Vagina (tissue), 2 donors: ENCODE measurements around the gene MRPS33. TPM values are rescaled to one million over a fixed set of nuclear protein-coding genes. Genes with fewer than 3 reads are reported as not detected.
"Not testable (repeated sequence)": the region's sequence is repeated elsewhere in the genome, so short reads cannot be mapped to it uniquely, and the experiment has no call there.

Source experiments
- DNase-seq, 2 donors: peaks; one replicate each; pipeline ENCODE4 v3.0.0-alpha.2; 2017; ENCODE audit errors: extremely low spot score in 2 of 2
- H3K27ac ChIP-seq: fragments of 200-600 bp; sonication (generic); one replicate; pipeline ENCODE4 v1.5.1; 2019
- H3K27me3 ChIP-seq: fragments of 200-600 bp; sonication (generic); one replicate; pipeline ENCODE4 v1.5.1; 2019
- H3K36me3 ChIP-seq, 2 donors: fragments of 200-600 bp; sonication (generic); one replicate each; pipeline ENCODE4 v1.5.1; 2017 to 2019
- H3K4me1 ChIP-seq: fragments of 200-600 bp; sonication (generic); one replicate; pipeline ENCODE4 v1.5.1; 2019
- H3K4me3 ChIP-seq, 2 donors: fragments of 200-600 bp; sonication (generic); 1 replicate in 1 of 2; 2 replicates in 1 of 2; pipeline ENCODE4 v1.5.1; 2016 to 2019
- H3K9me3 ChIP-seq: fragments of 200-600 bp; sonication (generic); one replicate; pipeline ENCODE4 v1.5.1; 2019
- CTCF ChIP-seq, 3 experiments: fragments of 450-650 bp in 2 of 3; fragments of 200-600 bp in 1 of 3; sonication (generic) in 1 of 3; IDR thresholded peaks; one replicate each; pipeline ENCODE4 v1.5.1; 2017 to 2019; ENCODE audit warnings: antibody characterized with exemption in 3 of 3, mild to moderate bottlenecking in 2 of 3, moderate library complexity in 2 of 3
- POLR2A ChIP-seq, 2 donors: fragments of 450-650 bp; IDR thresholded peaks; one replicate each; pipeline ENCODE4 v1.6.1; 2017; ENCODE audit warnings: antibody characterized with exemption in 2 of 2, mild to moderate bottlenecking in 2 of 2, moderate library complexity in 2 of 2
- POLR2AphosphoS5 ChIP-seq, 2 donors: sonication (generic); formaldehyde crosslinking; IDR thresholded peaks; one replicate each; pipeline ENCODE4 v1.9.0; 2017; ENCODE audit warnings: antibody characterized with exemption in 2 of 2, mild to moderate bottlenecking in 2 of 2, low read depth in 1 of 2; ENCODE audit not compliant: insufficient read depth in 1 of 2
- intact Hi-C: fragments of 100-400 bp; cut with DNase I; formaldehyde crosslinking; loops from one replicate; pipeline ENCODE4 v1.15.1; 2023
- total RNA-seq: library from RNA; depleted of rRNA; stranded (reverse); fragments of >200 nt; gene quantifications from one replicate; pipeline ENCODE4 v1.2.3, GENCODE V29; 2016

The MRPS33 gene
- total RNA-seq, 1 donor from 2014 or later: 5.9 TPM

DNA sequence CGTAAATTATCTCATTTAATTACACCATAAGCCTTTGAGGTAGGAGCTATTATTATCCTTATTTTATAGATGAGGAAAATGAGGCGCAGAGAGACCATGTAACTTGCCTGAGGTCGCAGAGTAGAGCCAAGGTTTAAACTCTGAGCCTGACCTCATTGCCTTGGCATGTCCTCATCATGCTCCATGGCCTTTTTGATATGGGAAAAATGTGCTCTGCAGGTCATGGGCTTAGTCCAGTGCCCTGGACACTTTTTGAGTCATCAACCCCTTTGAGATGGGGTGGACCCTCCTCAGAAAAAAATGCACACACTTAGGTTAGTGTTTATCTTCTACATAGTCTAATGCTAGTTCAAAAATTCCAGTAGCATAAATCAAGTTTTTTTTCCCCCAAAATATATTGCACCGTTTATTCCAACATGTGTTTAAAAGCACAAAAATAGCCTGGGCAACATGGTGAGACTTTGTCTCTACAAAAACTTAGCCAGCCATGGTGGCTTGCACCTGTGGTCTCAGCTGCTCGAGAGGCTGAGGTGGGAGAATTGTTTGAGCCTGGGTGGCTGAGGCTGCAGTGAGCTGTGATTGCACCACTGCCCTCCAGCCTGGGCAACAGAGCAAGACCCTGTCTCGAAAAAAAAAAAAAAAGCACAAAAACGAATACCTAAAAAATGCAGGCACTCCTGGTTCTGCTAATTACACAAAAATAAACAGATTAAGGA is 30.5 kb upstream of the MRPS33 start:
- no peaks in the 10 kb centered on the region for H3K36me3 ChIP-seq
- intact Hi-C loops: no loop called here
- H3K27ac ChIP-seq: no peak overlapping the region
- no peaks in the 10 kb centered on the region for H3K27me3 ChIP-seq
- no peak overlapping the region for H3K4me3 ChIP-seq
- no peak for TF ChIP-seq POLR2A (IDR thresholded peaks at IDR 0.05)
- TF ChIP-seq CTCF (IDR thresholded peaks at IDR 0.05): no peak
- TF ChIP-seq POLR2AphosphoS5 (IDR thresholded peaks at IDR 0.05; ENCODE audit: insufficient read depth in 1 of 2, low read depth in 1 of 2): no peak
- H3K9me3 ChIP-seq: no peaks in the 10 kb centered on the region
- no peaks in the 10 kb centered on the region for H3K4me1 ChIP-seq
- no peak for DNase-seq

GRCh38 chr7:141043616-141044015 is 28.9 kb upstream of the MRPS33 start:
- no peaks in the 10 kb centered on the region for H3K36me3 ChIP-seq
- no peak for TF ChIP-seq POLR2AphosphoS5 (IDR thresholded peaks at IDR 0.05; ENCODE audit: insufficient read depth in 1 of 2, low read depth in 1 of 2)
- TF ChIP-seq POLR2A (IDR thresholded peaks at IDR 0.05): no peak
- TF ChIP-seq CTCF (IDR thresholded peaks at IDR 0.05): no peak
- intact Hi-C loops: no loop called here
- H3K27ac ChIP-seq: no peak overlapping the region
- H3K27me3 ChIP-seq: no peaks in the 10 kb centered on the region
- no peak for DNase-seq
- H3K9me3 ChIP-seq: no peaks in the 10 kb centered on the region
- no peaks in the 10 kb centered on the region for H3K4me1 ChIP-seq
- no peak overlapping the region for H3K4me3 ChIP-seq

- H3K4me1 ChIP-seq: no peaks in the 10 kb centered on the region
- no peak for TF ChIP-seq POLR2A (IDR thresholded peaks at IDR 0.05)
- TF ChIP-seq CTCF (IDR thresholded peaks at IDR 0.05): no peak
- TF ChIP-seq POLR2AphosphoS5 (IDR thresholded peaks at IDR 0.05; ENCODE audit: insufficient read depth in 1 of 2, low read depth in 1 of 2): no peak
- H3K27ac ChIP-seq: no peak overlapping the region
- no peaks in the 10 kb centered on the region for H3K9me3 ChIP-seq
- intact Hi-C loops: no loop called here
- DNase-seq: no peak
- no peaks in the 10 kb centered on the region for H3K36me3 ChIP-seq
- H3K4me3 ChIP-seq: no peak overlapping the region
- no peaks in the 10 kb centered on the region for H3K27me3 ChIP-seq
Measured at GRCh38 chr7:141042222-141043193, 27.8 kb upstream of the MRPS33 start.

DNA sequence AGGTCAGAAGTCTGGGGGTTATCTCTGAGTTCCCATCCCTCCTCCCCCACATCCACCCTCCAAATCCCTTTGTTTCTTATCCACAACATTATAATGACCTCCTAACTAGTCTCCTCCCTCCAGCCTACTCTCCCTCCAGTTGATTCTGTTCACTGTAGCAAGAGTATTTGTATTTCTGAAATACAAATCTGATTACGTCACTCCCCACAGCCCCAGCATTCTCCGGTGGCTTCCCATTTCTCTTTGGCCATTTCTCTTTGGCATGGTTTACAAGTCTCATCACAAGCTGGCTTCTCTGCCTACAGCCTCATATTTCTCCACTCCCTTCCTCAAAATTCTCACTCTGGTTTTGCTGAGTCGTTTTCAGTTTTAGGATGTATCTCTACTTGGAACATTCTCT is 24.6 kb upstream of the MRPS33 start:
- no peaks in the 10 kb centered on the region for H3K9me3 ChIP-seq
- no peak overlapping the region for H3K4me3 ChIP-seq
- H3K36me3 ChIP-seq: no peaks in the 10 kb centered on the region
- no peak for DNase-seq
- intact Hi-C loops: no loop called here
- no peak overlapping the region for H3K27ac ChIP-seq
- no peaks in the 10 kb centered on the region for H3K27me3 ChIP-seq
- H3K4me1 ChIP-seq: no peaks in the 10 kb centered on the region
- TF ChIP-seq CTCF (IDR thresholded peaks at IDR 0.05): no peak
- no peak for TF ChIP-seq POLR2AphosphoS5 (IDR thresholded peaks at IDR 0.05; ENCODE audit: insufficient read depth in 1 of 2, low read depth in 1 of 2)
- no peak for TF ChIP-seq POLR2A (IDR thresholded peaks at IDR 0.05)

- H3K27me3 ChIP-seq, DNase-seq, H3K4me1 ChIP-seq, H3K36me3 ChIP-seq, H3K4me3 ChIP-seq, intact Hi-C loops, H3K9me3 ChIP-seq, H3K27ac ChIP-seq: not testable (repeated sequence)
Measured at GRCh38 chr7:141038100-141038499, 23.3 kb upstream of the MRPS33 start.

DNA sequence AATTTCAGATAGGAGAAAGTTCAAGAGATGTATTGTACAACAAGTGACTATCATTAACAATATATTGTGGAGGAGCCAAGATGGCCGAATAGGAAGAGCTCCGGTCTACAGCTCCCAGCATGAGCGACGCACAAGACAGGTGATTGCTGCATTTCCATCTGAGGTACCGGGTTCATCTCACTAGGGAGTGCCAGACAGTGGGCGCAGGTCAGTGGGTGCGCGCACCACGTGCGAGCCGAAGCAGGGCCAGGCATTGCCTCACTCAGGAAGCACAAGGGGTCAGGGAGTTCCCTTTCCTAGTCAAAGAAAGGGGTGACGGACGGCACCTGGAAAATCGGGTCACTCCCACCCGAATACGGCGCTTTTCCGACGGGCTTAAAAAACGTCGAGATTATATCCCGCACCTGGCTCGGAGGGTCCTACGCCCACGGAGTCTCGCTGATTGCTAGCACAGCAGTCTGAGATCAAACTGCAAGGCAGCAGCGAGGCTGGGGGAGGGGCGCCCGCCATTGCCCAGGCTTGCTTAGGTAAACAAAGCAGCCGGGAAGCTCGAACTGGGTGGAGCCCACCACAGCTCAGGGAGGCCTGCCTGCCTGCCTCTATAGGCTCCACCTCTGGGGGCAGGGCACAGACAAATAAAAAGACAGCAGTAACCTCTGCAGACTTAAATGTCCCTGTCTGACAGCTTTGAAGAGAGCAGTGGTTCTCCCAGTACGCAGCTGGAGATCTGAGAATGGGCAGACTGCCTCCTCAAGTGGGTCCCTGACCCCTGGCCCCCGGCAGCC is 18.0 kb upstream of the MRPS33 start:
- H3K27me3 ChIP-seq, intact Hi-C loops, DNase-seq, H3K27ac ChIP-seq, H3K4me3 ChIP-seq, H3K9me3 ChIP-seq, H3K4me1 ChIP-seq, H3K36me3 ChIP-seq: not testable (repeated sequence)
